SK-N-SH treated with all-trans-retinoic acid at 6 μM for 48 hours (cell line): ENCODE data around the gene LRCH1.

Experiments used
- ARNTL ChIP-seq: fragments of 450-650 bp; formaldehyde crosslinking; IDR thresholded peaks from 2 replicates; pipeline ENCODE4 v1.5.0; 2020; ENCODE audit warnings: low read depth, mild to moderate bottlenecking, moderate library complexity, borderline replicate concordance
- CSDC2 ChIP-seq: fragments of 250-450 bp; sonication (Bioruptor Pico); IDR thresholded peaks from 2 replicates; pipeline ENCODE4 v1.5.0; 2020; ENCODE audit warnings: mild to moderate bottlenecking, moderate library complexity
- ESRRG ChIP-seq: fragments of 250-450 bp; sonication (Bioruptor Pico); IDR thresholded peaks from 2 replicates; pipeline ENCODE4 v1.6.1; 2021; ENCODE audit warnings: mild to moderate bottlenecking
- RARB ChIP-seq: fragments of 250-450 bp; sonication (Bioruptor Pico); IDR thresholded peaks from 2 replicates; pipeline ENCODE4 v1.8.0; 2021; ENCODE audit warnings: mild to moderate bottlenecking, moderate library complexity
- TOX ChIP-seq: fragments of 250-450 bp; sonication (Bioruptor Pico); IDR thresholded peaks from 2 replicates; pipeline ENCODE4 v1.8.0; 2021; ENCODE audit warnings: mild to moderate bottlenecking, moderate library complexity, borderline replicate concordance
- ZC3H10 ChIP-seq: fragments of 250-450 bp; sonication (Bioruptor Pico); IDR thresholded peaks from 2 replicates; pipeline ENCODE4 v1.5.1; 2021; ENCODE audit warnings: mild to moderate bottlenecking, moderate library complexity
- ZFP3 ChIP-seq: fragments of 250-450 bp; sonication (Bioruptor Pico); IDR thresholded peaks from 2 replicates; pipeline ENCODE4 v1.5.0; 2020; ENCODE audit warnings: mild to moderate bottlenecking, moderate library complexity
- TF ChIP-seq, protein P1 (sequence below): fragments of 250-450 bp; sonication (Bioruptor Pico); IDR thresholded peaks from 2 replicates; pipeline ENCODE4 v1.5.1; 2020; ENCODE audit warnings: low read depth, mild to moderate bottlenecking, moderate library complexity
- TF ChIP-seq, protein P2 (sequence below): fragments of 250-450 bp; sonication (Bioruptor Pico); IDR thresholded peaks from 2 replicates; pipeline ENCODE4 v1.8.0; 2020; ENCODE audit warnings: mild to moderate bottlenecking, moderate library complexity, borderline replicate concordance

- TF ChIP-seq CSDC2 (CRISPR knock-in tag) (no peak), RARB (no peak), ZC3H10 (CRISPR knock-in tag) (no peak), TOX (CRISPR knock-in tag) (no peak), ZFP3 (CRISPR knock-in tag) (no peak), ARNTL (CRISPR knock-in tag) (no peak), ESRRG (CRISPR knock-in tag) (no peak)
- TF ChIP-seq, protein P1, sequence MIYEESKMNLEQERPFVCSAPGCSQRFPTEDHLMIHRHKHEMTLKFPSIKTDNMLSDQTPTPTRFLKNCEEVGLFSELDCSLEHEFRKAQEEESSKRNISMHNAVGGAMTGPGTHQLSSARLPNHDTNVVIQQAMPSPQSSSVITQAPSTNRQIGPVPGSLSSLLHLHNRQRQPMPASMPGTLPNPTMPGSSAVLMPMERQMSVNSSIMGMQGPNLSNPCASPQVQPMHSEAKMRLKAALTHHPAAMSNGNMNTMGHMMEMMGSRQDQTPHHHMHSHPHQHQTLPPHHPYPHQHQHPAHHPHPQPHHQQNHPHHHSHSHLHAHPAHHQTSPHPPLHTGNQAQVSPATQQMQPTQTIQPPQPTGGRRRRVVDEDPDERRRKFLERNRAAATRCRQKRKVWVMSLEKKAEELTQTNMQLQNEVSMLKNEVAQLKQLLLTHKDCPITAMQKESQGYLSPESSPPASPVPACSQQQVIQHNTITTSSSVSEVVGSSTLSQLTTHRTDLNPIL (CRISPR knock-in tag), result no peak
- TF ChIP-seq, protein P2, sequence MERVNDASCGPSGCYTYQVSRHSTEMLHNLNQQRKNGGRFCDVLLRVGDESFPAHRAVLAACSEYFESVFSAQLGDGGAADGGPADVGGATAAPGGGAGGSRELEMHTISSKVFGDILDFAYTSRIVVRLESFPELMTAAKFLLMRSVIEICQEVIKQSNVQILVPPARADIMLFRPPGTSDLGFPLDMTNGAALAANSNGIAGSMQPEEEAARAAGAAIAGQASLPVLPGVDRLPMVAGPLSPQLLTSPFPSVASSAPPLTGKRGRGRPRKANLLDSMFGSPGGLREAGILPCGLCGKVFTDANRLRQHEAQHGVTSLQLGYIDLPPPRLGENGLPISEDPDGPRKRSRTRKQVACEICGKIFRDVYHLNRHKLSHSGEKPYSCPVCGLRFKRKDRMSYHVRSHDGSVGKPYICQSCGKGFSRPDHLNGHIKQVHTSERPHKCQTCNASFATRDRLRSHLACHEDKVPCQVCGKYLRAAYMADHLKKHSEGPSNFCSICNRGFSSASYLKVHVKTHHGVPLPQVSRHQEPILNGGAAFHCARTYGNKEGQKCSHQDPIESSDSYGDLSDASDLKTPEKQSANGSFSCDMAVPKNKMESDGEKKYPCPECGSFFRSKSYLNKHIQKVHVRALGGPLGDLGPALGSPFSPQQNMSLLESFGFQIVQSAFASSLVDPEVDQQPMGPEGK (CRISPR knock-in tag), result no peak
These were observed 33.8 kb upstream of the LRCH1 start for GRCh38 chr13:46519182-46519581.
